ENCODE results near the gene ZKSCAN1.
"Not testable (repeated sequence)": the region's sequence is repeated elsewhere in the genome, so short reads cannot be mapped to it uniquely, and the experiment has no call there.

The ZKSCAN1 gene

DNA sequence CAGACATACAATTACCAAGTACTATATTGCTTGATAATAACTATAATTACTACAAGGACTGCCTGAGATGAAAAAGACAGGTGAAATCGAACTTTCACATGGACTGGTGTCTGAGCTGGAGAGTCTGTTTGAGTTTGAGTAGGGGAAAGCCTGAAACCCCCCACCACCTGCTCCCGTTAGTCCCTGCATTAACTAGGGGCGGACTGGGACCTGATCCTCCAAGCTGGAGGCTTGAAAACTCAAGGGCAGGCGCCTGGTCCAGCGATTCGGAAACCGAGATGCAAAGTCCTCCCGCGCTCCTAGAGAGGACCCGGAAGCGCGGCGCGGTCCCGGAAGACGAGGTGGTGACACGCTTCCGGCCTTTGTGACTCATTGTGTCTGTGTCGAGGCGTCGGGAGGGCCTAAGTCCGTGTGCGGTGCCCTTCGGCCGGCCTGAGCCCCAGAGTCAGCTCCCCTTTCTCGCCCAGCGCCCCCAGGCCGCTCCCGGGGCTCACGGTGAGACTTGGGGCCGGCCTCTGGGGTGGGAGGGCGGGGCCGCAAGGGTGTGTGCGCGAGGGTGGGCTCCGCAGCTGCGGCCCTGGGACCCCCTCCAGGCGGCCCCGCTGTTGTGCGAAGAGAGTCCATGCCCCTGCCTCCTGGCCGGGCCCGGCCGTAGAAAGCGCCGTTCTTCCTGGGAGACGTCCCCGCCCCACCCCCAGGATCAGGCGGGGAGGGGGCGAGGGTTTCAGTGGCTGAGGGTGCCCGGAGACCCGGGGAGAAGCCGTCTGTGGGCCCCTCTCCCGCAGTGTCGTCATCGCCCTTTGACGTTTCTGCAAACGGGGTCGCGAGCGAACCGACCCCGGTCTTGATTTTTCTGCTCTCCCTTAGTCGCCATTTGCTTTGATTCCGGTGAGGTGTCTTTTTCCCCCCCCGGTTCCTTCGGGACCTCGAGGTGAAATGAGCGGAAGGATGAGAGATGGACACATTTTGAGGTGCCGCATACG lies at the start of gene ZKSCAN1:
ZKSCAN1 (plus strand) TSS at position 365 of the 983 bp plus-strand sequence. CDS start 7,911 bp downstream, outside the sequence.
- DNase-seq, result peak; percentile 85

DNA sequence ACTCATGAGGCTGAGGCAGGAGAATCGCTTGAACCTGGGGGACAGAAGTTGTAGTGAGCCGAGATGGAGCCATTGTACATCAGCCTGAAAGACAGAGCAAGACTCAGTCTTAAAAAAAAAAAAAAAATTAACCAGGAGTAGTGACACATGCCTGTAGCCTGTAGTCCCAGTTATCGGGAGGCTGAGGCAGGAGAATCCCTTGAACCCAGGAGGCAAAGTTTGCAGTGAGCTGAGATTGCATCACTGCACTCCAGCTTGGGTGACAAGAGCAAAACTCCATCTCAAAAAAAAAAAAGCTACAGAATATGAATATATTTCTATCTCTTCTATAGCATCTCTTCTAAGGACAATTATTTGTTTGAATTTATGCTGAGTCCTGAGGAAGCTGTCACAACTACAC lies 46.1 kb upstream of the ZKSCAN1 start:
- no peak for DNase-seq

DNA sequence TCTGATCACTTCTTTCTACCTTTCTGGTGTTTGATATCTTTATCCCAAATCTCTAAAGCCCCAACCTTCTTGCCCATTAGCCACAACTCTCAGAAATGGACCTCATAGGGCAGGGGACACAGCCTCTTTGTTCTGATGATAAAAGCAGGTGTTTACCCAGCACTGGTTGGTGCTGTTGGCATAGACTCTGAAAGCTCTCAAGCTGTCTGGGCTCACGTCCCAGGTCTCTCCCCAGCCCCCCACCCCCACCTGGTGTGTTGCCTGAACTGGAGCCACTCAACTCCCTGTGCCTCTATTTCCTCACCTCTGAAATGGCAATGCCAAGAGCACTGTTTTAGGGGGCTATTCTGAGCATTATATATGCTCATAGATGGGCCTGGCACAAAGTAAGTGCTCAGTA lies 45.6 kb upstream of the ZKSCAN1 start:
- not testable (repeated sequence) for DNase-seq

DNA sequence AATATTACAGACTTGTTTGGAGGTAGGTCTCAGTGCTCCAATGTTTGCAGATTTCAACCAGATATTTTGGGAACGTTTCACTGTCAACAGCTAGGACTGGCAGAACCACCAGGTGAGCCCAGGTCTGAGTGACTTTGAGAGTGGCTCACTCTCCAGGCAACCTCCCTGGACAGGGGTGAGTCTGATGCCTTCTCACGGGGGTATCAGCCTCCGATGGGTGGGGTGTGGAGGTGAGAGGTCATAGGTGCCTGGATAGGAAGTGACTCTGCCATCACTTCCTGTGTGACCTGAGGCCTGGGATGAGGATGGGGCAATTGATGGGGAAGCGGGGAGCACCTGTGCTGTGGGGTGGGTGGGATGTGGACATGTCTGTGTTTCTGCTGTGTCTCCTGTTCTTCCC lies 44.2 kb upstream of the ZKSCAN1 start:
- no peak for DNase-seq

DNA sequence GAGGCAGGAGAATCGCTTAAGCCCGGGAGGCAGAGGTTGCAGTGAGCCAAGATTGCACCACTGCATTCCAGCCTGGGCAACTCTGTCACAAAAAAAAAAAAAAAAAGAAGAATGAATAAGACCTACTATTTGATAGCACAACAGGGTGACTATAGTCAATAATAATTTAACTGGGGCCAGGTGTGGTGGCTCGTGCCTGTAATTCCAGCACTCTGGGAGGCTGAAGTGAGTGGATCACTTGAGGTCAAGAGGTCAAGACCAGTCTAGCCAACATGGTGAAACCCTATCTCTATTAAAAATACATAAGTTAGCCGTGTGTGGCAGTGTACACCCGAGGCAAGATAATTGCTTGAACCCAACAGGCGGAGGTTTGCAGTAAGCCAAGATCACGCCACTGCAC lies 41.6 kb upstream of the ZKSCAN1 start:
- not testable (repeated sequence) for DNase-seq

DNA sequence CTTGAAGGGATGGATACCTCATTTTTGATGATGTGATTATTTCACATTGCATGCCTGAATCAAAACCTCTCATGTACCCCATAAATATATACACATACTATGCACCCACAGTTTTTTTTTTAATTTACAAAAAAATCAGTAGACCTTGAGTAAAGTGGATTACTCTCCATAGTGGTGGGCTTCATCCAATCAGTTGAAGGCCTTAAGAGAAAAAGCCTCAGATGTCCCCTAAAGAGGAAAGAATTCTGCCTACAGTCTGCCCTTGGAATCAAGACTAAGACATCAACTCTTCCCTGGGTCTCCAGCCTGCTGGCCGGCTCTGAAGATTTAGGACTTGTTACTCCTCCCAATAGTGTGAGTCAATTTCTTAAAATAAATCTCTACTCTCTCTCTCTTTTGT lies 40.7 kb upstream of the ZKSCAN1 start:
- no peak for DNase-seq

DNA sequence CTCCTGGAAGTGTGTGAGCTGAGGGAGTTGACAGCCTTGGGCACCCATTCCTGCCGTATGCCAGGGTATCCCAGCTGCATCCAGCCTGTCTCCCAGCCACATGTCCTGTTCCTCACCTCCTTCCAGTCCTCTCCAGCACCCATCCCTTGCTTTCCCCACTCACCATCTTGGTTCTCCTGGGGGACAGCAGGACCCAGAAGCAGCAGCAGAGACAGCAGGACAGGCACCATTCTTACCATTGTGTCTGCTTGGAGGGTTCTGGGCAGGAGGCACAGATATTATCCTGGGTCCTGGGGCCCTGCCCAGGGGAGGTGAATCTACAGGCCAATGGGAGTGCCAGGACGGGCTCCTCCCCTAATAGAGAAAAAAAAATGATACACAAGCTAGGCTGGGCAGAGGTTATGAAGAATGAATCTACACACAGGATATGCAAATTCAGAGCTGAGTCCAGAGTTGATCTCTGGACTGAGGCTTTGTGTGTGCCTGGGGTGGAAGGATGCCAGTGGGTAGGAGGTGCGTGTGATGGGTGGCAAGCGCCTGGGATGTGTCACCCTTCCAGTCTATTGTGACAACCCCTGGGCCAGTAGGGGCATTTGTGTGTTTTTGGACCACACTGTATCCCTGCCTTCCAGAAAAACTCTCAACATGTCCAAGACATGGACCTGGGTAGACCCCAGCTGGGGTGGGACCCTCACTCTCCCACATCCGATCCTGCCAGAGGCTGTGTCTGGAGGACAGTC lies 39.4 kb upstream of the ZKSCAN1 start, which contains the start of gene AZGP1:
AZGP1 (minus strand) TSS at position 250 of the 740 bp plus-strand sequence; CDS start at position 239, 11 bp downstream.
- no peak for DNase-seq

DNA sequence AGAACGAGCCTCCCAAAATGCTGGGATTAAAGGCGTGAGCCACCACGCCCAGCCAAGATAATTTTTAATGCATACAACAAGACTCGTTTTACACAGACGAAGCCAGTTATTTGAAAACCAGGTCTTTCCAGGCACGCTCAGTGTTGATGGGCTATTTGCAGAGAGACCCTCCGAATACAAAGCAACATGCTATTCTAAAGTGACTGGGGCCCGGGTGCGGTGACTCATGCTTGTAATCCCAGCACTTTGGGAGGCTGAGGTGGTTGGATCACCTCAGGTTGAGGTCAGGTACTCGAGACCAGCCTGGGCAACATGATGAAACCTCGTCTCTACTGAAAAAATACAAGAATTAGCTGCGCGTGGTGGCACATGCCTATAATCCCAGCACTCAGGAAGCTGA lies 38.8 kb upstream of the ZKSCAN1 start:
- no peak for DNase-seq

DNA sequence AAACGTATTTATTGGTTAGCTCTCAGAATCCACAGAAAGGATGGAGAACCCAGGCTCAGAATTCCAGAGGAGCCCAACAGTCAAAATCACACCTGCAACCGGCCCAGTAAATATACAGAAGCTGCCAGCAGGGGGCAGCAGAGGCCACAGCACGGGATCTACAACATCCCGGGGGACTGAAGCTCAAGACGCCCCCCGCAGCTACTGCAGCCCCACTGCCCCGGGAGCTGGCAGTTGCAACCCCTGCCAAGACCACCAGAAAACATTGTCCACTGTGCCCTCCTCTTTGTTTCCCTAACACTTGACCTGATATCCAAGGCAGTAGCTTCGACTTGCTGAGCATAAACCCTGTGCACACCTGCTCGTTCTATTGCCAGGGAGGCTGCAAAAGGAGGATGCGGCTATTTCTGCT lies 35.6 kb upstream of the ZKSCAN1 start:
- DNase-seq, result peak; percentile 6

DNA sequence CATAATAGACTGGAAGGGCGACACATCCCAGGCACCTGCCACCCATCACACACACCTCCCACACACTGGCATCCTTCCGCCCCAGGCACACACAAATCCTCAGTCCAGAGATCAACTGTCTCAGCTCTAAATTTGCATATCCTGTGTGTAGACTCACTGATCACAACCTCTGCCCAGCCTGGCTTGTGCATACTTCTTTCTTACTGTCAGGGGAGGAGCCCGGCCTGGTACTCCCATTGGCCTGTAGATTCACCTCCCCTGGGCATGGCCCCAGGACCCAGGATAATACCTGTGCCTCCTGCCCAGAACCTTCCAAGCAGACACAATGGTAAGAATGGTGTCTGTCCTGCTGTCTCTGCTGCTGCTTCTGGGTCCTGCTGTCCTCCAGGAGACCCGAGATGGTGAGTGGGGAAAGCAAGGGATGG lies 34.9 kb upstream of the ZKSCAN1 start:
- DNase-seq, result not testable (repeated sequence)

DNA sequence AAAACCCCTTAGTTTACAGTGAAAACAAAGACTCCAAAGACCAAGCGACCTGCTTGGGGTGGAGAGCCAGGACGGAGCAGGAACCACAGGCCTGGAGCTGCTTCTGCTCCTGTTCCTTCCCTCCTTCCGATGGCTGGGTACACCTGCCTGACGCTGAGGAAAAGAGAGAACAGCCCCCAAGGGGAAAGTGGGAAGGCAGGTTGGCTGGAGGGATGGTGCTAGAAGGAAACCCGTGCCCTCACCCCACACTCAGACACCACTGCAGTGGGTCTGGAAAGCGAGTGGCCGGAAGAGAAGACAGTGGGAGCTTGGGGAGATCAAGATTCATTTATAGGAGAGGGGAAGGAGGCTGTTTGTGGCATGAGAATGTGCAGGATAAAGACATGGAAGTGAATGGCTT lies 34.3 kb upstream of the ZKSCAN1 start:
- DNase-seq, result not testable (repeated sequence)

DNA sequence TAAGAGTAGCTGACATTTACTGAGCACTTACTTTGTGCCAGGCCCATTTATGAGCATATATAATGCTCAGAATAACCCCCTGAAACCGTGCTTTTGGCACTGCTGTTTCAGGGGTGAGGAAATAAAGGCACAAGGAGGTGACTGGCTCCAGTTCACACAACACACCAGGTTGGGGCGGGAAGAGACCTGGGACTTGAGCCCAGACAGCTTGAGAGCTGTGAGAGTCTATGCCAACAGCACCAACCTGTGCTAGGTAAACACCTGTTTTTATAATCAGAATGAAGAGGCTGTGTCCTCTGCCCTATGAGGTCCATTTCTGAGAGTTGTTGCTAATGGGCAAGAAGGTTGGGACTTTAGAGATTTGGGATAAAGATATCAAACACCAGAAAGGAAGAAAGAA lies 30.8 kb upstream of the ZKSCAN1 start:
- DNase-seq, result no peak

DNA sequence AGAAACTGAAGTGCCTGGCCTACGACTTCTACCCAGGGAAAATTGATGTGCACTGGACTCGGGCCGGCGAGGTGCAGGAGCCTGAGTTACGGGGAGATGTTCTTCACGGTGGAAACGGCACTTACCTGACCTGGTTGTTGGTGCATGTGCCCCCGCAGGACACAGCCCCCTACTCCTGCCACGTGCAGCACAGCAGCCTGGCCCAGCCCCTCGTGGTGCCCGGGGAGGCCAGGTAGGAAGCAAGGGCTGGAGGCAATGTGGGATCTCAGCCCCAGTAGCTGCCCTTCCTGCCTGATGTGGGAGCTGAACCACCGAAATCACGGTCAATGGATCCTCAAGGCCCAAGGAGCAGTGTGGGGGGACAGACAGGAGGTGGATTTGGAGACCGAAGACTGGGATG lies 28.1 kb upstream of the ZKSCAN1 start:
- DNase-seq, result not testable (repeated sequence)

DNA sequence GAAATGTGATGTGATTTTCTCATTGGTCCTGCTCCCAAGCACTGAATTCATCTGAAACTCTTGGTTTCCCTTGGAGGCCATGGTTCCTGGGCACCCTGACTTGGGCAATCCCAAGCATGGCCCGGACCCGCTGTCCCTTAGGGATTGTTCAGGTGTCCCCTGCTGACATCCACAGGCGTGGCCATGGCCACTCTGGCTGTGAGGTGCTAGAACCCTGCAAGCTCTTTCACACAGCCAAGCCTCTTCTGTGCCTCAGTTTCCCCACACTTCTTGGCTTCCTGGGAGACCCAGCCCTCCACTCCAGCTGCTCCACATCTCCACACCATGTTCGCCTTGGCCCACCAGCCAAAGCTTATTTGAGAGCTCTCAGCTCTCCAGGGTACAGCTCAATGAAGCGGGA lies 27.6 kb upstream of the ZKSCAN1 start:
- DNase-seq, result no peak

DNA sequence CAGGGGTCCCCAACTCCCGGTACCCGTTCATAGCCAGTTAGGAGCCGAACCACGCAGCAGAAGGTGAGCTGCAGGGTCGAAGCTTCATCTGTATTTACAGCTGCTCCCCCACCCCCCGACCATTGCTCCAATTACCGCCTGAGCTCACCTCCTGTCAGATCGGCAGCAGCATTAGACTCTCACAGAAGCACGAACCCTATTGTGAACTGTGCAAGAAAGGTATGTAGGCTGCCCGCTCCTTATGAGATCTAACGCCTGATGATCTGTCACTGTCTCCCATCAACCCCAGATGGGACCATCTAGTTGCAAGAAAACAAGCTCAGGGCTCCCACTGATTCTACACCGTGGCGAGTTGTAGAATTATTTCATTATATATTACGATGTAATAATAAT lies 24.9 kb upstream of the ZKSCAN1 start:
- no peak for DNase-seq

DNA sequence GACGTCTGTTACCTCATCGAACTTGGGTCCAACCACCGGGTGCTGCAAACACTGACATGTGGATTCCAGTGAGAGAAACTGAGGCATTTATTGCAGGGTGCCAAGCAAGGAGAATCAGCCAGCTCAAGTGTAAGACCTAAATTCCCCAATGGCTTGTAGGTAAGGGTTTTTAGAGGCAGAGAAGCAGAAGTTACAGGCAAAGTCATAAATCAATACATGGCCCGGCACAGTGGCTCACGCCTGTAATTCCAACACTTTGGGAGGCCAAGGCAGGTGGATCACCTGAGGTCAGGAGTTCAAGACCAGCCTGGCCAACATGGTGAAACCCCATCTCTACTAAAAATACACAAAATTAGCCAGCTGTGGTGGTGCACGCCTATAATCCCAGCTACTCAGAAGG lies 23.9 kb upstream of the ZKSCAN1 start:
- not testable (repeated sequence) for DNase-seq

DNA sequence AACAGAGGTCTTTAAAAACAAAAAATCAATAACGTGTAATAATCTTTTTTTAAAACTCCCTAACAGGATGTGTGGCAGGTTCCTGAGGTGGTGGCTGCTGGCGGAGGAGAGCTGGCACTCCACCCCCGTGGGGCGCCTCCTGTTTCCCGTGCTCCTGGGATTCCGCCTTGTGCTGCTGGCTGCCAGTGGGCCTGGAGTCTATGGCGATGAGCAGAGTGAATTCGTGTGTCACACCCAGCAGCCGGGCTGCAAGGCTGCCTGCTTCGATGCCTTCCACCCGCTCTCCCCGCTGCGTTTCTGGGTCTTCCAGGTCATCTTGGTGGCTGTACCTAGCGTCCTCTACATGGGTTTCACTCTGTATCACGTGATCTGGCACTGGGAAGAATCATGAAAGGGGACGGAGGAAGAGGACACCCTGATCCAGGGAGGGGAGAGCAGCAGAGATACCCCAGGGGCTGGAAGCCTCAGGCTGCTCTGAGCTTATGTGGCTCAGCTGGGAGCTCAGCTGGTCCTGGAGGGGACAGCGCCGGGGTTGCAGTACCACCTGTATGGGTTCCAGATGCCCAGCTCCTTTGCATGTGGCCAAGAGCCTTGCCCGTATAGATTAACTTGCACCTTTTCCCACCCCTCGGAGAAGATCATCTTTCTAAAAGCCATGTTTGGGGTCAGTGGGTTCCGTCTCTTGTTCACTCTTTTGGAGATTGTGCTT lies 22.9 kb upstream of the ZKSCAN1 start:
- DNase-seq, result no peak

DNA sequence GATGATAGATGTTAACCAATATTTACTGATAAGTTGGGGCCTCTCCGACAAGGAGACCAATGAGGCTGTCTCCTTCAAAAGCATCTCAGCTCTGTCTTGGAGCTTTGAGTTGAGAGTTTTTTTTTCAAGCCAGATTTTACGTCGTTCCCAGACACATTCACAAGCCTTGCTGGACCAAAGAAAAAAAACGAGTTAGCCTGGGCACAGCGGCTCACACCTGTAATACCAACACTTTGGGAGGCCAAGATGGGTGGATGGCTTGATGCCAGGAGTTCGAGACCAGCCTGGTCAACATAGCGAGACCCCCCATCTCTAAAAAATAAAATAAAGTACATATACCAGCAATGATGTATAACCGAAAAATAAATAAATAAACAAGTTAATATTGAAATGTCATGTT lies 20.6 kb upstream of the ZKSCAN1 start:
- no peak for DNase-seq

DNA sequence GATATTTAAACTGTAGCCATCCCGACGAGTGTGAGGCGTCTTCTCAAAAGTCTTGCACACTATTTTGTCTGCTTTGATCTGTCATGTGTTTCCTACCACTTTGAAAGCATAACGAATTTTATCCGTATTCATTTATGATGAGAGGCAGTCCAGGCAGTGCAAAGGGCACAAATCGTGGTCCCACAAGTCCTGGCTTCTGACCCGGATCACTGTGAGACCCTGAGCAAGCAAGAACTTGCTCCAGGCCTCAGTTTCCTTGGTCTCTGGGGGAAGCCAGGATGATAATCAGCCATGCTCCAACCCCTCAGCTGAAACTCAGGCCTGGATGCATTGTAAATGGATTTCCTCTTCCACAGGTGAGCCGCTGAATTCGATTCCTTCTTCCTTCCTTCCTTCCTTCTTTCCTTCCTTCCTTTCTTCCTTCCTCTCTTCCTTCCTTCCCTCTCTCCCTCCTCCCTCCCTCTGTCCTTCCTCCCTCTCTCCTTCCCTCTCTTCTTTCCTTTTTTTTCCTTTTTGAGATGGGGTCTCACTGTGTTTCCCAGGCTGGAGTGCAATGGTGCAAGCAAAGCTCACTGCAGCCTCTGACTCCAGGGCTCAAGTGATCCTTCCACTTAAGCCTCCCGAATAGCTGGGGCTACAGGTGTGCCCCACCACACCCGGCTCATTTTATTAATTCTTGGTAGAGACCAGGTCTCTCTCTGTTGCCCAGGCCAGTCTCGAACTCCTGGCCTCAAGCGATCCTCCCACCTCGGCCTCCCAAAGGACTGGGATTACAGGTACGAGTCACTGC lies 18.4 kb upstream of the ZKSCAN1 start:
- DNase-seq, result no peak

DNA sequence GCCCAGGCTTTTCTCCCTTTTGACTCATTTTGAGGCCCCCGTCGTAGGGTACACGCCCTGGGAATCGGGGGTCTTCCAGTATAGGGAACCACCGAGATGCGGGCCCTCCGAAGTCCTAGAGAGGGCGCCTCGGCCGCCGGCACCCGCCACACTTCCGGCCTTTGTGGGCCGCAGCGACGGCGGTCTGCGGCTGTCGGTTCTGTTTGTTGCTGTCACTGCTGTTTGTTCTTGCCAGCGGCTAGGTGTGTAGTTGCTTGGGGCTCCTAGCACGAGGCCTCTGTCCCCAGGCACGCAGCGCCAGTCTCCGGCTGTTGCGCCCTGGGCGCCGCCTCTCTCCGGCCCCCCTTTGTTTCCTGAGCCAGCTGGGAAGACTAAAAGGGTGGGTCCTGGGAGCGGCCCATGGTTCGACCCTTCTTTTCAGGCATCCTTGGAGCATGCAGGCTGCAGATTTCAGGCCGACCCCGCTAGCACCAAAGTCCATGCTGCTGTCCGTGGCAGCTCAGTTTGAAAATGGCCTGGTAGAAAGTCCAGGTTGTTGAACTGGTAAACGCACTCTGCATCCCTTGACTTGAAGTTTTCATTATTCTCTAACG lies 17.8 kb upstream of the ZKSCAN1 start:
- DNase-seq, result no peak

DNA sequence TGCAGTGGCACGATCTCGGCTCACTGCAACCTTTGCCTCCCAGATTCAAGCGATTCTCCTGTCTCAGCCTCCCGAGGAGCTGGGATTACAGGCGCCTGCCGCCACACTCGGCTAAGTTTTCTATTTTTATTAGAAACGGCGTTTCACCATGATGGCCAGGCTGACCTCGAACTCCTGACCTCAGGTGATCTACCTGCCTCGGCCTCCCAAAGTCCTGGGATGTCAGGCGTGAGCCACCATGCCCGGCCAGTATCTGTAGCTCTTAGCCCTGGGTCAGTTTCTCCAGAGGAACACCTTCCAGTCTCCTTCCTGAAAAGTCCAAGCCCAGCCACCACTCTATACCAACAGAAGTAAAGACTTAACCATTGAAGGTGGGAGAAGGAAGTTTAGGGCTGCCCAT lies 15.2 kb upstream of the ZKSCAN1 start:
- DNase-seq, result no peak
